HG02610 (cell line): ENCODE data around the gene C1QTNF12.

ENCODE experiments used
- ATAC-seq: cut with Tn5 transposase; IDR thresholded peaks from one replicate; pipeline ENCODE4 v1.9.1; 2021; ENCODE audit warnings: mild to moderate bottlenecking, moderate library complexity; ENCODE audit not compliant: unreplicated experiment

The C1QTNF12 gene

DNA sequence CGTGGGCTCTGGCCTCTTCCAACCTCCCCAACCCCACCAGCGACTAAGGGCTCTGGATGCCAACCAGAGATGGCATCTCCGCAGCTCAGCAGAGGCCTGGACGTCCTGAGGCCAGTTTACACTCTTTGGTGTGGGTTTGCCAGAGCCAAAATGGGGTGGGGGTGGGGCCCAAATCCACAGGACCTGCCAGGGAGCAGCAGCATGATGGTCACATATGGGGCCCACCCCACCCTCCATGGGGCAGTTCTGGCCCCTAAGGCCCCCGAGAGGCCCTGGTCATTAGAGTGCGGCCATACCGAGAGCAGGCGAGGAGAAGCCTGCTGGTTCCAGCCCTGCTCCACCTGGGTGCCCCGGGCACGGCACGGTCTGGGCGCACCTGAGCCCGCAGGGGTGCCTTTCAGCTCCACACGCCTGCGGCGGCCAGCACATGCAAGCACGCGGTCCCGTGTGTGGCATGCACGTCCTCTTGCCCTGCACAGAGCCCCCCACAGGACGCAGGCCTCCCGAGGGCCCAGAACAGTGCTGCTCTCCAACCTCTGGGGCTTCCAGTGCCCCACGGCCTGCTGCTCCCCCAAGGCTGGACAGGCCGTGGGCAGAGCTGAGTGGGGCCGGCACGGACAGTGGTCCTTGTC lies 4.8 kb downstream of the C1QTNF12 start:
- ATAC-seq = no peak

DNA sequence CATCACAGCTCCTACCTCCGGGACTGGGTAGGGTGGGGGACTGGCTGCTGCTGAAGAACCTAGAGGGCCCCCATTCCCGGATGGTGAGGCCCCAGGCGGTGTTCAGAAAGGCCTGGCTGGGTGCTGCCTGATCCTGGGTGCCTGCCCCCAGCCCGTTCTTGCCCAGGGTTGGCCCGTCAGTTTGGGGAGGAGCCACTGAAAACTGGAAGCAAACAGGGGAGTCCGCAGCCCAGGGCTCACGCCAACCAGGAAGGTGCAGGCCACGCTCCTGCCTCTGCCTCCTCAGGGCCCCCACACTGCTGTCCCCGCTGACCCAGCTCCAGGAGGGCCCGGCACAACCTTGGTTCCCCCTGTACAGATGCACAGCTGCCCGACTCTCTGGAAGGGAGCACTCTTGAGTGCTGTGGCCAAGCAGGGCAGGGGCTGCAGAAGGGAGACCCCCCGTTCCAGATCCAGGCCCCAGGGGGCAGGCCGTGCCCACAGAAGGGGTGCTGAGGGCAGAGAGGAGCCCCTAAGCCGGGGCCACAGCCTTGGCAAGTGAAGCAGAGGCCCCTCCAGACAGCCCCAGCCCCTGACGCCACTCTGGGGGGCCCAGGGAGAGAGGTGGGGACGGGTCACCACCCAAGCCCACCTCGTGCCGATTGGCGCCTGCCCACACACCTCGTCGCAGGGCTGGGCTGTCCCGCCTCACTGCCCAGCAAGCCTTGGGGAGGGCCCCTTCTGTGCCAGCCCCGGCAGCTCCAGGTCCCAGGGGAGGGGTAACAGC lies 5.5 kb downstream of the C1QTNF12 start:
- ATAC-seq = no peak

DNA sequence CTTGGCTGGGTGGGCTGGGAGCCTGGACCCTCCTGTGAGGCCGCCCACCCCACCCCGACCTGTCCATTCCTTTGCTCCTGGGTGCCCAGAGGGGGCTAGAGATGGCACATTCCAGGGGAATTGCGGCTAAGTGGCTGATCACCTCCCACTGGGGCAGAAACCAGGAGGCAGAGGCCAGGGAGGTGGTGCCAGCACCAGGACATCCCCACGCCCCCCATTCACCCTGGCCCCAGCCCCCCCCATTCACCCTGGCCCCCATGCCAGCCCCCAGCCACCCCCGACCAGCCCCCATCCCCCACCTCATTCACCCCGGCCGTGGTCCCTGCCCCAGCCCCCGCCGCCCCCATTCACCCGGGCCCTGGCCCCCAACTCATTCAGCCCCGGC lies 6.2 kb downstream of the C1QTNF12 start:
- ATAC-seq = no peak

DNA sequence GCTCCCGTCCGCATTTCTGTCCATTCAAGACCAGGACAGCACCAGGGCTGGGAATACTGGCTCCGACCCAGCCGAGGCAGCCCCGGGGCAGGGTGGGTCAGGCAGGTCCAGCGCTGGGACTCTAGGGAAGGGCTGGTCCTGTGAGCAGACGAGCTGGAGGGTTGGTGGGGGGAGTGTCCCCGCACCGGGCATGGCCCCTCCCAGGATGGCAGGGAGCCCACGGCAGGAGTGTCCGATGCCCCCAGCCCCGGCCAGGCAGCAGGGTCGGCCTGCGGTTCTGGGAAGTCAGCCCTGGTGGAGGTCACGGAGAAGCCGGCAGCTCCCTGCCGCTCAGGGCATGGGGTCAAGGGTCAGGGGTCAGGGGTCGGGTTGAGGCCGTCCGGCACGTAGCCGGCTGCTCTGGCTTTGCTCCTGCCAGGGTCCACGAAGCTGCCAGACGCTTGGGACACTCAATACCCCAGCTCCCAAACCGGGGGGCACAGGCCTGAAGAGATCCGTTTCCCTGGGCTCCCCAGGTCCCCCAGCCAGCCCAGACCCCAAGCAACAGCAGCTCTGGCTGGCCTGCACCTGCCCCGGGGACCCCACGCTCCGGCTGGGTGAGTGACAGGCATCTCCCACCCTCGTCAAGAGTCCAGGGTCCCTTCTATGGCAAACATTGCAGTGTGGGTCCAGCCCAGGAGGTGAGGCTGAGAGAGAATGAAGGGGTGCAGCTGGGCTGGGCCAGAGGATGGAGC lies 6.7 kb downstream of the C1QTNF12 start:
- ATAC-seq = no peak

DNA sequence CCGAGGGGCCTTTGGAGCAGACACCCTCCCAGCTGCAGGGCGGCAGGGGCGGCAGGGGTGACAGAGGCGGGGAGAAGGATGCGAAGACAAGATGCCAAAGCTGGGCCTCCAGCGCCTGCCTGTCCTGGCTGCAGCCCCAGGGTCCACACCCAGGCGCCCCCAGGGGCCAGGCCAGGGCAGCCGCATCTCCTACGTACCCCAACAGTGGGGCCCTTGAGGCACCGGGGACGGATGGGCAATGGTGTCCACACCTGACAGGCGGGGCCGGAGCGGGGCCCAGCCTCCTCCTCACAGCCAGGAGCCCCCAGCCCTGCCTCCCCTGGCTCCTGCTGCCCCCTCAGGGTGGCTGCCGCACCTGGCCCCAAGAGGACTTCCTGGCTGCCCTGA lies 7.3 kb downstream of the C1QTNF12 start:
- ATAC-seq = no peak

DNA sequence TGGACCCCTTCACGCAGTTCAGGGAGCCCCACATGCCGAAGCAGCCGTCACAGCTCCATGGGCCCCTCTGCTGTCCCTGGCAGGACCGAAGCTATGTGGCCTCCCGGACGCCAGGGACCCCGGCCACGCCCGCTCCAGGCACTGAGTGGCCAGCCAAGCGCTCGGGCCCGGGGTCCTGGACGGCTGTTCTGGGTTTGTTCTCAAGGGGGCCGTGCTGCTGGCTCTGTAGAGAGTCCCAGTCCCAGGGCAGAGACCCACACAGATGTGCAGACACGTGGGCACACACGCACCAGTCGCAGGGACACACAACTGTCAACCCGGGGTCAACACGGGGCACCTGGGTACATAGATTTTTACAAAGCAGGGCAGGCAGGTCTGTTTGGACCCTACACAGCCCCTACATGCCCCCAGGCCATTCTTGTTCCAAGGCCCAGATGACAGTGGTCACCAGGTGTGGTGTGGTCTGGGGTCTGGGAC lies 7.8 kb downstream of the C1QTNF12 start:
- ATAC-seq = no peak

DNA sequence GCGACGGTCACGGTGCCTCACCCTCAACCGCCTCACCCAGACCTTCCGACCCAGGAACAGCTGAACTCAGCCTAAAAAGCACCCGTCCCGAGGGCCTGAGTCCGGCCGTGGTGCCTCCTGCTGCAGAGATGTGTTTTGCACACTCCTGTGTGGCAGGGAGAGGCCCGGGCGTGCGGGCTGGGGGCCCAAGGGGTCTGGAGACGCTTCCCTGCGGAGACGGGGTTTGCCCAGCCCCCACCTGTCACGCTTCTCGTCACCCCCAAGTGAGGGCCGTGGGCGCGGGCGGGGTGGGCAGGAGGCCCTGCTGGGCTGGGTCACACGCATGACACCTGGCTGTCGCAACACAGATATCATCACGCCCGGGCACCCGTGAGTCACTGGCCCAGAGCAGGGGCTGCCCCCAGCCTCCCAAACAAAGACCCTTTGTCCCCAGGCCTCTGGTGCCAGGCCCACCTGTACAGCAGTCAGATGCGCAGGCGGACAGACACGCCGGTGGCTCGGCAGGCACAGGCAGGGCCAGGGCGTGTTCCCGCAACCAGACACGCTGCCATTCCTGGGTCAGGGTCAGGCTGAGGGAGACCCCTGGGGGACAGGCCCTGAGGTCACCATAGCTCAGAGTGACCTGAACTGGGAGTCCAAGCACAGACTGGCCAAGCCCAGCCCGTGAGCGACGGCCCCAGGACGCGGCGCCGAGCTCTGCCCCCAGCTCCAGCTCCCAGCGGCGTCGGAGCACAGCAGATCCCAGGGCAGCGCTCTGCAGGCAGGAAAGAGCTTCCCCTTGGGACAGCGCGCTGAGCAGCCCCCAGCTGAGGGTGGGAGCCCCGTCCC lies 8.4 kb downstream of the C1QTNF12 start:
- ATAC-seq = no peak

DNA sequence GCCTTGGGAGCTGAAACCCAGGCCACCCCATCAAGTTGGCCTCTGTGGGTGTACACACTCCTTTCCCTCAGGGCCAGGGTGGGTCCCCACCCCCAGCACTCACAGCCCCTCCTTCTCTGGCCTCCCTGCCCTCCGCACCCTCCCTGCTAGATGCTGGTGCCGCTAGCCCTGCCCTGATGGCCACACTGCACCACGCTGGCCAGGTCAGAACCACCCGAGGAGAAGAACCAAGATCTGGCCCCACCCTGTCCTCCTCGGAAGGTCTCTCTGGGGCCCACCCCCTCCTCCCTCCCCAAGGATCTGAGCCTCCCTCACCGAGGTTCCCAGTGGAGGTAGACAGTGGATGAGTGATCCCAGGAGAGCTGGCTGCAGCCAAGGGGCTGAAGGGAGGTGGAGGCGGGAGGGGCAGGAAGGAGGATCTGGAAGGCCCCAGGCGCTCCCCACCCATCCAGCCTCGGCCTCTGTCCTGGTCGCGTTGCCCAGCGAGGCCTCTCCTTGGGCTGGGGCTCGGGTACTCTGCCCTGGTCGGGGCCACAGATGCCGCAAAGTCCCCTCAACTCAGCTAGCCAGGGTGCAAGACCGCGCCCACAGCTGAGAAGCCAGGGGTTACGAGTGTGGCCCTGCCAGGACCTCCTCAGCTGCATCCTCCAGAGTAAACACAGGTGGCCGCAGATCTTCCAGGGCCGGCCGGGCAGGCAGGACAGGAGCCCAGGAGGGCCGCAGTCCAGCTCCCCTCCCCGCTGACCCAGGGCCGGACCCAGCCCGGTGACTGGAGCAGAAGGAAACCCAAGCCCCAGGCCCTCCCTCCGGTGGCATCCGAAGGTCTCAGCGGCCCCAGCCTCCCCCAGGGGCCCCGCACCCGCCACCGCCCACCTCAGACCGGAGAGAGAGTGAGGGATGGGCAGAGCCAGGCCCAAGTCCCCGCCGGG lies 9.3 kb downstream of the C1QTNF12 start:
- ATAC-seq = no peak

DNA sequence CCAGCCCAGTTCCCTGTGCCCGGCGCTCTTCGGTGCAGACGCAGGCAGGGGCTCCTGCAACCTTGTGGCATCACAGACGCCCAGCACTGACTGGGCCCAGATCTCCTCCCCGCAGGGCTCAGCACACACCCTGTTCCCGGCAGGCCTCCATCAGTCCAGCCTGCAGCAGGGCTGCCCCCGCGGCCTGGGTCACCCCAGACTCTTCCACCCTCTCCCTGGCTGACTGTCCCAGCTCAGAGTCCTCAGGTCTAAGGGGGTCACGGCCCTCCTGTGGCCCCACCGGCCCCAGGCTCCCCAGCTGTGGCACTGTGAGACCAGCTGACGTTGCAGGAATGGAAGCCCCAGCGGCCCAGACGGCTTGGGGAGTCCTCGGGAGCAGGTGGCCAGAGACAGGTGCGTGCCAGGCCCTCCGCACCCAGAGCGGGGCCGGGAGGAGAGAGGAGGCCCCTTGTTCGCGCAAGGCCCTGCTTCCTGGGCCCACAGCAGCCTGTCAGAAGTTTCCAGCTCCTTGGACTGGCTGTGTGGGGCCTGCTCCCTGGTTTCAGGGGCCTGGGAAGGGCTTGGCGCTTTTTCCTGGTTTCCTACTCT lies 10.3 kb downstream of the C1QTNF12 start:
- no peak for ATAC-seq

DNA sequence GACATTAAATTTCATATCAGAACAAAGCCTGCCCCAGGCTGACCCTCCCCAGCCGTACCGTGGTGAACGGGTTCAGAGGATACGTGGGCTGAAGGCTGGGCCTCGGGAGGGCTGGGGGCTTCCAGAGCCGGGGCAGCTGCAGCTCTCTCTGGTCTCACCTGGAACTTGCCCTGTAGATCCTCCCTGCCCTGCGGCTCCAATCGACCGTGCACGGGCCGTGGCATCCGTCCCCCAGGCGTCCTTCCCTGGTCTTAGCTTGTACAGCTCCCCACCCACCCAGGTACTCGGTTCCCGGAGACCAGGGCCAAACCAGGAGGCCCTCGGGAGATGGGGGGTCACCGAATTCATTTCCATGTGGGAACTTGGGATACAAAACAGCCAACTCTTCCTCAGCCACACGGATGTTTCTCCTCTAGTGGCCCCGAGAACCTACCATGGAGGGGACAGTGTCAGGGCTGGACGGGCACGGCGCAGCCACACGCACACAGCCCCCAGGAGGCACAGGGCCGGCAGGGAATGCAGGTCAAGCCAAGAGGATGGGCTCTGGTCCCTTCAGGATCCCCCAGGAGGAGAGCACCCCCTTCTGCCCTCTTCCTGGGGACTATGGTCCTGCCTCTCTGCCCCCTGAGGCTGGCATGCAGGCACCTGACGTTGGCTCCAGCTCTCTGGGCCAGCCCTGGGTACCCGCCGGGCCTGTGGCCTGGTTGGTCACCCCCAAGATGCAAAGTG lies 11.3 kb downstream of the C1QTNF12 start:
- ATAC-seq = no peak

DNA sequence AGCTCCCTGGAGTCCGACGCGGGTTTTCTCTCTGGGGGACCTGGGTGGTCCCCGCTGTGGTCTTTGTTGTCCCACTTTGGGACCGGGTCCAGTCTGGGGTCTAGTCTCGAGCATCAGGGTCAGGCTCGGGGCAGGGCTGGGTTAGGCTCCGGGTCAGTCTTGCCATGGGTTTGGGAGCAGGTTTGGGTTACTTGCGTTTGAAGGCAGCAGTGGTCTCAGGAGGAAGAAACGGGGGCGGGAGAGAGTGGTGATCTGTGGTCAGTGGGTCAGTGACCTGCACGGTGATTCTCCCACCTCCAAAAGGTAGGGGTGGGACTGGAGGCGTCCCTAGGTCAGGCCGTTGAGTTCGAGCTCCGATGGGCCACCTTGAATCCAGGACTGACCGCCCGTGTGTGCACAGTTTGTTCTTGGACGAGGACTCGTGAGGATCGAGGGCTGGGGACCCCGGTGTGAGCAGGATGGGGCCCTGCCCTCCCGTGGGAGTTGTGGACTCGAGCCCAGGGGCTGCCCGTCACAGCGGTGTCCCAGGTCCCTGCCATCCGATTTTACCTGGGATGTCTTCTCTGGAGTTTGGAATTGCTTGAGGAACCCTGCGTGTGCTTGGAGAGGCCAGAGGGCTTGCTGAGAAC lies 12.2 kb downstream of the C1QTNF12 start:
- no peak for ATAC-seq

DNA sequence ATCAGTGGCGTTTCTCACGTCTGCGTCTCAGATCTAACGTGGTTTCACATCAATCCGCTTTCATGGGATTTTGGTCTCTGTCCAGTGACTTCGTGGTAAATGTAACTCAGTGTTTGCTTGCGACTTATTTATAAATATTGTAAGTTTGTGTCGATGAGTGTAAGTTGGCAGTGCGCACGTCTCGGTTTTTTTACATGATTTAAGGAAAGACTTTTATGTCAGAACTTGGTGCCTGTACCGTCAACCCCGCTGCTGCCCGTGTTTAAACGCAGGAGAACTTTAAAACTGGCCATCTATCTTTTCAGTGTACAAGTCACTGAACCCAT lies 13.0 kb downstream of the C1QTNF12 start:
- ATAC-seq = no peak

DNA sequence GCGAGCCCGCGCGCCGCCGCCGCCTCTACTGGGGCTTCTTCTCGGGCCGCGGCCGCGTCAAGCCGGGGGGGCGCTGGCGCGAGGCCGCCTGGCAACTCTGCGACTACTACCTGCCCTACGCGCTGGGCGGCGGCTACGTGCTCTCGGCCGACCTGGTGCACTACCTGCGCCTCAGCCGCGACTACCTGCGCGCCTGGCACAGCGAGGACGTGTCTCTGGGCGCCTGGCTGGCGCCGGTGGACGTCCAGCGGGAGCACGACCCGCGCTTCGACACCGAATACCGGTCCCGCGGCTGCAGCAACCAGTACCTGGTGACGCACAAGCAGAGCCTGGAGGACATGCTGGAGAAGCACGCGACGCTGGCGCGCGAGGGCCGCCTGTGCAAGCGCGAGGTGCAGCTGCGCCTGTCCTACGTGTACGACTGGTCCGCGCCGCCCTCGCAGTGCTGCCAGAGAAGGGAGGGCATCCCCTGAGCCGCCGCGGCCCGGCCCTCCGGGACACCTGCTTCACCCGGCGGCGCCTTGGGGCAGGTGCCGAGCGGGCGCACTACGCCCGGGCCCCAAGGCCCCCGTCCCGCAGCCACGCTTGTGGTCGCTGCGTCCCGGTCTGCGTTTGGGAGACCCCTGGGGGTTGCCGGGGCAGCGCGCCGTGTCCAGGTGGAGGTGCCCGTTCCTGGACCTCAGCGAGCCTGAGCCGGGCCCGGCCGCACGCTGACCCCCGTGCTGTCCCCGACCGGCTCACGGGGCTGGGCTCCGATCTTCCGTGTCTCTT lies 13.5 kb downstream of the C1QTNF12 start:
- no peak for ATAC-seq

DNA sequence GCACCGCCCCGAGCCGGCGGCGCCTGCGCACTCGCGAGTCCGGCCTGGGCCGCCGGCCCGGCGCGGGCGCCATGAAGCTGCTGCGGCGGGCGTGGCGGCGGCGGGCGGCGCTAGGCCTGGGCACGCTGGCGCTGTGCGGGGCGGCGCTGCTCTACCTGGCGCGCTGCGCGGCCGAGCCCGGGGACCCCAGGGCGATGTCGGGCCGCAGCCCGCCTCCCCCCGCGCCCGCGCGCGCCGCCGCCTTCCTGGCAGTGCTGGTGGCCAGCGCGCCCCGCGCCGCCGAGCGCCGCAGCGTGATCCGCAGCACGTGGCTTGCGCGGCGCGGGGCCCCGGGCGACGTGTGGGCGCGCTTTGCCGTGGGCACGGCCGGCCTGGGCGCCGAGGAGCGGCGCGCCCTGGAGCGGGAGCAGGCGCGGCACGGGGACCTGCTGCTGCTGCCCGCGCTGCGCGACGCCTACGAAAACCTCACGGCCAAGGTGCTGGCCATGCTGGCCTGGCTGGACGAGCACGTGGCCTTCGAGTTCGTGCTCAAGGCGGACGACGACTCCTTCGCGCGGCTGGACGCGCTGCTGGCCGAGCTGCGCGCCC lies 14.2 kb downstream of the C1QTNF12 start, which contains the start of gene B3GALT6:
B3GALT6 (plus strand) TSS at position 30 of the 588 bp plus-strand sequence; CDS start at position 72, 42 bp downstream.
- no peak for ATAC-seq

DNA sequence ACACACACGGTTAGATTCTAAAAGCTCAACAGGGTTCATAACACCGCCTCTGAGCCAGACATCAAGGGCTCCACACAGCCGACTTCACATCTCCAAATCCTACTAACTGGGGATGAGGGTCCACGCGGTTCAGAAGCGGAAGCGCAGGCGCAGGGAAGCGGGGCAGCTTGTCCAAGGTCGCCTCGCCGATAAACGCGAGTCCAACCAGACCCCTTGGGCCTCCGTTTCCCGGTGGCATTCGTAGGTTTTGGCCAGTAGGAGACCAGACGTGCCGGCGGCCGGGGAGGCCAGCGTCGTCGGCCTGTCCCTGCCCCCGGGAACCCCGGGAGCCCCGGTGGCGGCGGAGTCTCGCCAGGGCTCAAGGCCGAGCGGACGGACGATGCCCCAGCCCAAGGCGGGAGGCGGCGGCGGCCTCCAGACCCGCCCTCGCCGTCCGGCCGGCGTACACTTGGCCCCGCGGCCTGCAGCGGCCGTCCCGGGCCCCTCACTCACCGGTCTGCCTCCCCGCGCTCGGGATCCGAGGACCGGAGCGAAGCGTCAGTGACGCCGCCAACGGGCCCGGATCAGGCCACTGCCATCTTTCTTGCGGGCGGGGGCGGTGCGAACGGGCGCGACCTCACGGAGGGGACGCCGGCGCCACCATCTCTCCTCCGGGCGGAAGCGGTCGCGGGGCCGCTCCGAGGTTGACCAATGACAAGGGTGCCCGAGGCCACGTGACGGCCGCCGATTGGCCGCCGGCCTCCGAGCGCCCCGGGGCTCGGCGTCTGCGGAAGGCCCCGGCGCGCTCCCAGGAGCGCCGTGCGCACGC lies 14.9 kb downstream of the C1QTNF12 start, which contains the start of gene SDF4:
SDF4 (minus strand) TSS at position 602 of the 808 bp plus-strand sequence. CDS start 3,229 bp downstream, outside the sequence.
- peak; percentile 87 for ATAC-seq

DNA sequence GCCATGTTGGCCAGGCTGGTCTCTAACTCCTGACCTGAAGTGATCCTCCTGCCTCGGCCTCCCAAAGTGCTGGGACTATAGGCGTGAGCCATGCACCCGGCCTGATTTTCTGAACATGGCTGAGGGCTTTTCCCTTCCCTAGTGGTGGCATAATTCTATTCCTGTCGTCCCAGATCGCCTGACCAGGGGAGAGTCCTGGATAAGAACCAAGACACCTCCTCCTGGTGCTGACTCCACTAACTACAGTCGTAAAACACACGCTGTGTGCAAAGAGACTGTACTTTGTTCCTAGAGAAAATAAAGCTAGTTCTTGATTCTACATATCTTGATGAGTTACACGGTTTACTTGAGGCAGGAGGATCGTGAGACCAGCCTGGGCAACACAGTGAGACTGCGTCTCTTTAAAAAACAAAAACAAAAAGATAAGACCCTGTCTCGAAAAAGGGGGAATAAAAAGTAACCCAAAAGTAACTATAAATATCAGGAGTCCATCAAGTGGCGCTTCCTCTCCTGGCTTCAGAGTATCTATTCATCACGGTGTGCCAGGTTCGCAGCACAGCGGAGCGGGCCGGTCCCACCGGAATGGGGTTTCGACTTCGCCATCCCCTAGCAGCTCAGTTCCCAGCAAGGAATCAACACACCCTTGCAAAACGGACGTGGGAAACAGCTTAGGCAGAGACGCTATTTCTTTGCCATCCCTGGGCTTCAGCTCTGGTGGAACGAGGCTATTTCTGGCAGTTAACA lies 15.7 kb downstream of the C1QTNF12 start:
- no peak for ATAC-seq
